CD4-positive, alpha-beta T cell treated with Interleukin-4 for 1 hour (primary cell): ENCODE data around the gene HSDL2.
A peak's percentile ranks its signal among the peaks of the same experiment; 100 is the strongest.
"Not testable (repeated sequence)": the region's sequence is repeated elsewhere in the genome, so short reads cannot be mapped to it uniquely, and the experiment has no call there.

Experiments
- DNase-seq, 2 donors: peaks; one replicate each; pipeline ENCODE4 v3.0.0-alpha.2; 2020 to 2022

The HSDL2 gene

GRCh38 chr9:112401175-112401815, 21.4 kb downstream of the HSDL2 start:
- DNase-seq = no peak

- DNase-seq = no peak
Measured at GRCh38 chr9:112403614-112404201, 23.8 kb downstream of the HSDL2 start.

GRCh38 chr9:112404508-112404932, 24.6 kb downstream of the HSDL2 start:
- no peak for DNase-seq

- no peak for DNase-seq
Measured at GRCh38 chr9:112408275-112408674, 28.4 kb downstream of the HSDL2 start.

GRCh38 chr9:112408819-112409218, 28.9 kb downstream of the HSDL2 start:
- DNase-seq = no peak

- no peak for DNase-seq
Measured at GRCh38 chr9:112409758-112410157, 29.9 kb downstream of the HSDL2 start.

- no peak for DNase-seq
Measured at GRCh38 chr9:112411626-112412027, 31.7 kb downstream of the HSDL2 start.

GRCh38 chr9:112413728-112414127, 33.8 kb downstream of the HSDL2 start:
- not testable (repeated sequence) for DNase-seq

- DNase-seq = no peak
Measured at GRCh38 chr9:112420208-112420607, 40.3 kb downstream of the HSDL2 start.

- no peak for DNase-seq
Measured at GRCh38 chr9:112421771-112422222, 41.9 kb downstream of the HSDL2 start.

- DNase-seq = no peak
Measured at GRCh38 chr9:112422417-112423148, 42.7 kb downstream of the HSDL2 start.

GRCh38 chr9:112430006-112430522, 50.2 kb downstream of the HSDL2 start:
- no peak for DNase-seq

GRCh38 chr9:112433499-112434392, 53.8 kb downstream of the HSDL2 start:
- no peak for DNase-seq

- DNase-seq = no peak
Measured at GRCh38 chr9:112434487-112434886, 54.6 kb downstream of the HSDL2 start.

GRCh38 chr9:112437406-112437805, 57.5 kb downstream of the HSDL2 start:
- DNase-seq = no peak

GRCh38 chr9:112439171-112439570, 59.3 kb downstream of the HSDL2 start:
- DNase-seq = no peak

GRCh38 chr9:112439825-112440224, 59.9 kb downstream of the HSDL2 start:
- DNase-seq = no peak

GRCh38 chr9:112443200-112443599, 63.3 kb downstream of the HSDL2 start:
- peak; percentile 17 to 48 for DNase-seq

GRCh38 chr9:112443636-112444035, 63.7 kb downstream of the HSDL2 start:
- no peak for DNase-seq

GRCh38 chr9:112445196-112445595, 65.3 kb downstream of the HSDL2 start:
- no peak for DNase-seq

GRCh38 chr9:112446080-112446479, 66.2 kb downstream of the HSDL2 start:
- DNase-seq = no peak

GRCh38 chr9:112446526-112446925, 66.6 kb downstream of the HSDL2 start:
- no peak for DNase-seq

- DNase-seq = no peak
Measured at GRCh38 chr9:112447283-112447761, 67.4 kb downstream of the HSDL2 start.
